Stimulated activated CD4-positive, alpha-beta T cell treated with anti-CD3 and anti-CD28 coated beads, TNF-alpha, amount 100 ng/mL, for 1 hour (primary cell): ENCODE results near the gene ELAVL1.
"Not testable (repeated sequence)": the region's sequence is repeated elsewhere in the genome, so short reads cannot be mapped to it uniquely, and the experiment has no call there.

Experiments used
- DNase-seq, 3 donors: peaks; one replicate each; pipeline ENCODE4 v3.0.0-alpha.2; 2020; ENCODE audit warnings: low read depth in 3 of 3, low spot score in 1 of 3

ELAVL1 gene

GRCh38 chr19:7941895-7942596 is 63.4 kb downstream of the ELAVL1 start:
- no peak for DNase-seq

- DNase-seq: no peak
These were observed 64.6 kb downstream of the ELAVL1 start for GRCh38 chr19:7940841-7941240.

- DNase-seq: no peak
These were observed 70.7 kb downstream of the ELAVL1 start for GRCh38 chr19:7934766-7935165.

DNA sequence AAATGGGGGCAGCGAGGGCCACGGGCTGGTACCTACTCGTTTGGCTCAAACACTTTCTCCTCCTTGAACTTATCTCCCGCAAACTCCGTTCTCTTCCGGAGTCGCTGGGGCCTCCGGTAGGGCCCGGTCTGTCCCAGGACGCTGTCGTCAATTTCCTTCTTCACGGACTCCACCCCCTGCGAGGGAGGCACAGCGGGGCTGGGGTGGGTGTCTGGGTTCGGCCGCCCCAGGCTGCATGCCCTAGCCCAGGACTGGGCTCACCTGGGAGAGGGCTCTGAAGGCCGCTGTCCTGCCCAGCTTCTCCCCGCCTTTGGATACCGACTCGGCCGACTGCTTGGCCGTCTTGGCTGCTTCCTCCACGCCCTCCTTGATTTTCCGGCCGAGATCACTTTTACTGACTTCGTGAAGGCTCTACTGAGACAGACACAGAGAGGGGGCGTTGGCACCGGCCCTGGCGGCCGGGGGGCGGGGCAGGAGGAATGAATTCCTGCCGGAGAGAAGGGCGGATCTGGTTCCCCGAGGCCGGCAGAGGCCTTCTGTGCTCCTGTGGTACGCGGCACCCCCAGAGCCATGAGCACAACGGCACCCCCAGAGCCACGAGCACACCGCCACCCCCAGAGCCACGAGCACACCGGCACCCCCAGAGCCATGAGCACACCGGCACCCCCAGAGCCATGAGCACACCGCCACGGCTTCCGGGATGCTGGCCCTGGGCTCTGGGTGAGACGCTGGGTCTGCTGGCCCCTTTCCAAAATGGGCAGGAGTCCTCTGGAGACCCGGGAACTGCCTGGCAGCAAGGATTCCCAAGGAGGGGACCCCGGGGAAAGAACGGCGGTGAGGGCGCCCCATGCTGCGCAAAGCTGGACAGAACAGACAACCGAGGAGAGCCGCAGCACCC is 71.4 kb downstream of the ELAVL1 start:
- no peak for DNase-seq

DNA sequence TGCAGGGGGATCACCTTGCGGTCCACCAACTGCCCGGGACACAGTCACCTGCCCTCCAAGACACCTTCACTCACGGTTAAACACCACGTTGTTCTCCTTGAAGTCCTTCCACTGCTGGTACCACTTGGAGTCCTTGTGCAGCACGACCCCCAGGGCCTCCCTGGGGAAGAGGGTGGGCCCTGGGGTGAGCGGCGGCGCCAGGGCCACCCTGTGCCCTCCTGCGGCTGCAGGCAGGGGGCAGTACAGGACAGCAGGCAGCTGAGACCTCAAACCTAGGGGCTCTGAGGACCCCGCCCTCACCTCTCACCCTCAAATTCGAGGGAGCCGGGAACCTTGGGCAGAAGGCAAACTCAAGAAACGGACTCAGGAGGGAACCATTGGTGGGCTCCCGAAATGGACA is 72.0 kb downstream of the ELAVL1 start:
- no peak for DNase-seq

GRCh38 chr19:7932930-7933300 is 72.5 kb downstream of the ELAVL1 start:
- DNase-seq: no peak

DNA sequence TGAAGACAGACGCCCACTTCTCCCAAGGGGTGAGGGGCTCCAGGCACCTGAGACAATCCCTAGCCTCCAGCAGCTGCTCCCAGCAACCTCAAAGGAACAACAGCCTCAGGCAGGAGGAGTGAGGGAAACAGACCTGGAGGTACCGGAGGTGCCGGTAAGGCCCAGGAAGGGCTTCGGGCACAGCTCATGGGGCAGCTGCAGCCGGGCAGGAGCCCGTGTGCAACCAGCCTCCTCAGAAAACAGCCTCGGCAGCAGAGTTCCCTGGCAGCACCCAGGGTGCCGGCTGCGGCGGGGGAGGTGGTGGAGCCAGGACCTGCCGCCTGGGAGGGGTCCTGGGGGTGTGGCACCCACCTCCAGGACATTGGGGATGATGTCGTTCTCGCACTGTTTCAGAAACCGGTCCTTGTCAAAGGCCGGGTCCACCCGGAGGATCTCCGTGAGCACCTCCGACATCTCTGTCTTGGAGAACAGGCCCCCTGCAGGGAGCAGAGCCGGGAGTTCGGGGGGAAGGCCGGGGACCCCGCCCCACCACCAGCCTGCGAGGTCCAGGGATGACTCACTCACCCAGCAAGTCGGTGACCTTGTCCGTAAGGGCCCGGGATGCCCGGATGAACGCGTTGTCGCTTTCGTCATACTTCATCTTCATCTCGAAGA is 73.0 kb downstream of the ELAVL1 start:
- no peak for DNase-seq

DNA sequence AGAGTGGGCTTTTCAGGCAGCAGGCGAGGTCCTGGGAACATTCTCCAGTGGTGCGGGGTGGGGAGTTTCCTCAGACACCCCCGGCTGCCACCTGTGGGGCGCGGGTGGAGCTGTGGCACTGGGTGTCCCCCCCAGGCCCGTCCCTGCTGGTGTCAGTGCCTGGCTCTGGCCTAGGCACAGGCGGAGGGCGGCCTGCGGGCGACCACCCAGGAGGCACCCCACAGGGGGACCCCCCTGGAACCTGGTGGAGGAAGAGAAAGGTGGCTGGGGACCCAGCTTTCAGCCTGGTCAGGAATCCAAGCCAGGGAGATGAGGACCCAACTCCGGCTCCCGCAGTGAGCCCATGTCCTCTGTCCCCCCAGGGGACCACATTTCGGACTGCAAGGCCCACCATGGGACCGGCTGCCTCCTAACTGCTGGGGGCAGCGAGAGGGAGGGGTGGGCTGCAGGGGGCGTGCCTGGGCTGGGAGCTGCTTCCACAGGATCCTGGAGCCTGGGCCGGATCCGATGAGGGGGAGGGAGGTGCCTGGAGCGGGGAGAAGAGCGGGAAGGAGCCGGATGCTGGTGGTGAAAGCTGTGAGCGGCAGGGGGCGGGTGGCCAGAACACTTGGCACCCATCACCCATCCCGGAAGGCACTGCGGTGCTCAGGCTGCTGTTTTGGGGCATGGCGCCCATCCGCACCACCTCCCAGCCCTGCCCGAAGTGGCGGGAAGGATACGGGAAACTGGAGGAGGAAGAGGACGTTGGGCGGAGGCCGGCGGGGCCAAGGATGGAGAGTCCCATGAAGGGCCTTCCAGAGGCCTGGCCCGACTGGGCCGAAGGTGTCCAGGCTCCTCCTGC is 74.0 kb downstream of the ELAVL1 start:
- DNase-seq: no peak

GRCh38 chr19:7930765-7931164 is 74.7 kb downstream of the ELAVL1 start:
- DNase-seq: no peak

GRCh38 chr19:7930030-7930429 is 75.4 kb downstream of the ELAVL1 start:
- not testable (repeated sequence) for DNase-seq

DNA sequence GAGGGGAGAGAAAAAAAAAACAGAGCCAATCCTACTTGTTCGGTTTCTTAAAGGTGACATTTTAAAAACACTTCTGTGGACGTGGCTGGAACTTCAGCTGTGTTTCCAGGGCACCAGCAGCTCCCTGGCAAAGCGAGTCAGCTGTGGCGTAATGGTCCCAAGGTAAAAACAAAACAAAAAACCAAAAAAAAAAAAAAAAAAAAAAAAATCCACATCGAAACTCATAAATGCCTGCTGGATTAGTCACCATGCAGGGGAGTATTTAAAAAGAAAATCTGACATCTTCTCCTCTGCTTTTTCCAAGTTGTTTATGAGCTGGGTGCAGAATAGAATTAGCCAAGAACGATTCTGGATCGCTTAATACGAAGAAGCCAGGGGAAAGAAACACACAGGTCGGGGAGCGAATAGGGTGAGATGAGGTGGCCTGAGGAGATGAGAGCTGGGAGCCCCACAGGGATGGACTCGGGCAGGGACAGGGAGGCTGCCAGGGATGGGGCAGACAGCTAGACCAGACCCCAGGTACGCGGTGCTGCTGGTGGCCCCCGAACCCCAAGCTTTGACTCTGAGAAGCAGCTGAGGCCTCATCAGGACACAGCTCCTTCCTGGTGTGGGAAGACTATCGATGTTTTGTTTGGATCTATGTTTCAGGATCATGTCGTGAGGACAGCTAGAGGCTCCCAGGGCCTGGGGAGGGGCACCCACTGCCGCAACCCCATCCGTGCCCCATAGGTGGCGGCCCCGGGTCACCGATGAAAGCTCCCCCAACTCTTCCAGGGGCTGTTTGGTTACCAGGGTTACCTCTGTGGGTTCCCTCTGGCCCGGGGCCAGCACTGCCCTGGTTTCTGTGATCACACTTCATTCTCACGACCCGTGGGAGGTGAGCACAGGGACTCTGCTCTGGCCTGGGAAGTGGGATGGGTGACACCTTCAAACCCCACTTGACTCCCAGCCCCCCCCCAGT is 76.4 kb downstream of the ELAVL1 start:
- DNase-seq: peak in 1 of 3 donors; percentile 39

DNA sequence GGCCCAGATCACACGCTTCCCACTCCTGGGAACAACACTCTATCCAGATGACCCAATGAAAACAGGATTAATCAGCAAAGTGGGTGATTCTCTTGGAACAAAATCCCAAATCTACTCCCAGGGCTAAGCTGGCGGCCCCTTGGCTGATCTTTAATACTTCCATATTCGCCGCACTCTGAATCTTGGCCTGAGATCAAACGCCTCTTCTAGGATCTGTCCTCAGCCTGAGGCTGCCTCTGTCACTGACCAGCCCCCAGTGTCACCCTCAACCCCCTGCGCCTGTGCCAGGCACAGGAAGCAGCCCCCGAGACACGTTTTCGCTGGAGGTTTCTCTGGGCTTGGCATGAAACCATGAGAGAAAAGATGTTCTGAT is 77.1 kb downstream of the ELAVL1 start:
- no peak for DNase-seq

DNA sequence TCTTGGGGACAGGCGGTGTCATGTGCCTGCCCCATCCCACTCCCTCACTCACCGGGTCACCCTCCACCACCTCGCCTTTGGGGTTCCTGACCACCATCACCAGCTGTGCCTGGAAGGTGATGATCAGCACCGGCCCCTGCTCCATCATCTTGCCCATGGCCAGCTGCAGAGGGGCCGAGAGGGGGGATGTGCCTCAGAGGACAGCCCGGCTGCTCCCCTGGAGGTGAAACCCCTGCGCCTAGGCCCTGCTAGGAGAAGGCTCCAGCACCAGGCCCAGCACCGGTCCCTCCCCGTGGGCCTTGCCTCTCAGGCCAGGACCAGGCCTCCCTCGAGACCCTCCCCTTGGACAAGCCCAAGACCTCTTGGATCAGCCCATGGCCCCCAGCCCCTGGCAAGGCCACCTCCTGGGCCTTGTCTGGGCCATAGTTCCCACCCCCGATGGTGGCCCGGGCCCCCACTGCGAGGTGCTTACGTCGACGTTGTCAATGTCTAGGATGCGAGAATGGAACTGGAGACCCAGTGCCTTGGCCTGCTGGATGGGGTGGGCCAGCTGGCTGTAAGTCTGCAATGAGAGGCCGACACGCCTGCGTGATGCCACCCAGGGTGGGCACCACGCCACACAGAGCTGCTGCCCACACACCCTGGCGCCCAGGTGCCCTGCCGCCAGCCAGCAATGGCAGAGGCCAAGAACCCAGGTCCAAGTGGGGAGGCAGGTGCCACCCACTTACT is 77.7 kb downstream of the ELAVL1 start:
- DNase-seq: no peak

- DNase-seq: no peak
These were observed 78.5 kb downstream of the ELAVL1 start for GRCh38 chr19:7926727-7927604.

- DNase-seq: peak; percentile 49 to 83 (median 69)
These were observed 79.3 kb downstream of the ELAVL1 start, which contains the start of gene CTXN1 for GRCh38 chr19:7926021-7926726. Gene CTXN1 (minus strand): TSS chr19:7926135. CDS start chr19:7925538, 597 bp downstream.

- peak; percentile 34 to 71 (median 53) for DNase-seq
These were observed 80.1 kb downstream of the ELAVL1 start for GRCh38 chr19:7925171-7925851.

- no peak for DNase-seq
These were observed 80.7 kb downstream of the ELAVL1 start for GRCh38 chr19:7924651-7925170.
